Forelimb muscle (tissue), 1 donor: ENCODE data around the gene SP4. TPM values are rescaled to one million over a fixed set of nuclear protein-coding genes. Genes with fewer than 3 reads are reported as not detected.
"Not testable (repeated sequence)": the region's sequence is repeated elsewhere in the genome, so short reads cannot be mapped to it uniquely, and the experiment has no call there.

Experiments
- DNase-seq: peaks from one replicate; pipeline ENCODE4 v3.0.0-alpha.2; 2013; ENCODE audit warnings: low read depth
- polyA plus RNA-seq: library from polyadenylated mRNA; unstranded; fragments of 120-200 nt; gene quantifications from one replicate; pipeline ENCODE4 v1.2.1, GENCODE V29; 2013; ENCODE audit not compliant: insufficient read length

The SP4 gene
- polyA plus RNA-seq, 1 donor: 7.0 TPM

GRCh38 chr7:21526007-21526406 is 98.1 kb downstream of the SP4 start:
- no peak for DNase-seq

GRCh38 chr7:21526448-21526847 is 98.6 kb downstream of the SP4 start:
- no peak for DNase-seq

GRCh38 chr7:21532485-21532884 is 104.6 kb downstream of the SP4 start:
- not testable (repeated sequence) for DNase-seq

- not testable (repeated sequence) for DNase-seq
Observed at GRCh38 chr7:21533646-21534045, 105.8 kb downstream of the SP4 start.

GRCh38 chr7:21536445-21537118 is 108.7 kb downstream of the SP4 start:
- DNase-seq: not testable (repeated sequence)

- DNase-seq: no peak
Observed at GRCh38 chr7:21538936-21539495, 111.1 kb downstream of the SP4 start.

- no peak for DNase-seq
Observed at GRCh38 chr7:21542891-21543527, 115.1 kb downstream of the SP4 start, which contains the start of gene DNAH11. DNAH11 (plus strand) TSS chr7:21543039; CDS start chr7:21543246, 207 bp downstream.

- no peak for DNase-seq
Observed at GRCh38 chr7:21543528-21544302, 115.8 kb downstream of the SP4 start.

GRCh38 chr7:21544303-21544656 is 116.4 kb downstream of the SP4 start:
- no peak for DNase-seq

GRCh38 chr7:21544715-21545114 is 116.8 kb downstream of the SP4 start:
- DNase-seq: no peak

- no peak for DNase-seq
Observed at GRCh38 chr7:21547501-21547900, 119.6 kb downstream of the SP4 start.

- no peak for DNase-seq
Observed at GRCh38 chr7:21548491-21548890, 120.6 kb downstream of the SP4 start.

GRCh38 chr7:21550076-21550475 is 122.2 kb downstream of the SP4 start:
- no peak for DNase-seq

- DNase-seq: no peak
Observed at GRCh38 chr7:21550821-21551531, 123.1 kb downstream of the SP4 start.

- no peak for DNase-seq
Observed at GRCh38 chr7:21562385-21562784, 134.5 kb downstream of the SP4 start.

Other genes starting within 250 kb of the SP4 start
- 0.30 TPM for gene DNAH11, start 115.0 kb downstream of the SP4 start, polyA plus RNA-seq